Neuronal stem cell (in vitro differentiated cells): ENCODE measurements around the gene BAZ1B. TPM values are rescaled to one million over a fixed set of nuclear protein-coding genes. Genes with fewer than 3 reads are reported as not detected.
A peak's percentile ranks its signal among the peaks of the same experiment; 100 is the strongest.

Experiments
- DNase-seq: peaks from one replicate; pipeline ENCODE4 v3.0.0-alpha.2; 2013; ENCODE audit warnings: low spot score
- H2AFZ ChIP-seq: one replicate; pipeline ENCODE4 v1.6.1; 2013; ENCODE audit warnings: mild to moderate bottlenecking, low read length, inconsistent platforms
- H2AK5ac ChIP-seq: 2 replicates; pipeline ENCODE4 v1.6.1; 2013; ENCODE audit warnings: low read depth, mild to moderate bottlenecking, inconsistent platforms, low read length, moderate library complexity, mixed read lengths
- H2BK120ac ChIP-seq: 2 replicates; pipeline ENCODE4 v1.6.1; 2013; ENCODE audit warnings: low read depth, mild to moderate bottlenecking, inconsistent platforms, low read length, moderate library complexity, mixed read lengths
- H2BK12ac ChIP-seq: one replicate; pipeline ENCODE4 v1.6.1; 2013; ENCODE audit warnings: low read length, inconsistent platforms
- H2BK15ac ChIP-seq: 2 replicates; pipeline ENCODE4 v1.6.1; 2013; ENCODE audit warnings: mild to moderate bottlenecking, low read length, inconsistent platforms, mixed read lengths
- H2BK5ac ChIP-seq: one replicate; pipeline ENCODE4 v1.6.1; 2013; ENCODE audit warnings: inconsistent platforms, mild to moderate bottlenecking, low read length, moderate library complexity
- H3K14ac ChIP-seq: one replicate; pipeline ENCODE4 v1.6.1; 2013; ENCODE audit warnings: low read length, inconsistent platforms
- H3K18ac ChIP-seq: 2 replicates; pipeline ENCODE4 v1.6.1; 2013; ENCODE audit warnings: low read length, inconsistent platforms
- H3K23ac ChIP-seq: 2 replicates; pipeline ENCODE4 v1.6.1; 2013; ENCODE audit warnings: low read depth, mild to moderate bottlenecking, mixed read lengths, low read length, inconsistent platforms; ENCODE audit not compliant: poor library complexity
- H3K27ac ChIP-seq: replicated peaks from 3 replicates; pipeline ENCODE4 v1.5.1; 2013; ENCODE audit warnings: low read length, inconsistent platforms
- H3K27me3 ChIP-seq, 3 experiments: 2 replicates each; pipeline ENCODE4 v1.6.1; 2013; ENCODE audit warnings: low read length in 3 of 3, mild to moderate bottlenecking in 2 of 3, inconsistent platforms in 1 of 3, low read depth in 1 of 3, mixed read lengths in 1 of 3, moderate library complexity in 1 of 3; ENCODE audit not compliant: control insufficient read depth in 3 of 3, insufficient read depth in 3 of 3
- H3K36me3 ChIP-seq, 2 donors: replicated peaks in 1 of 2; 2 replicates each; pipeline ENCODE4 v1.6.1; 2013; ENCODE audit warnings: low read length in 2 of 2; ENCODE audit not compliant: control insufficient read depth in 2 of 2, insufficient read depth in 2 of 2
- H3K4ac ChIP-seq: 2 replicates; pipeline ENCODE4 v1.6.1; 2013; ENCODE audit warnings: inconsistent platforms, mild to moderate bottlenecking, low read length, moderate library complexity
- H3K4me1 ChIP-seq, 2 donors: 1 replicate in 1 of 2; 2 replicates in 1 of 2; pipeline ENCODE4 v1.6.1; 2013; ENCODE audit warnings: low read length in 2 of 2, low read depth in 1 of 2; ENCODE audit not compliant: control insufficient read depth in 2 of 2, insufficient read depth in 1 of 2
- H3K4me2 ChIP-seq: one replicate; pipeline ENCODE4 v1.6.1; 2013; ENCODE audit warnings: mild to moderate bottlenecking, low read length, inconsistent platforms; ENCODE audit not compliant: insufficient read depth, poor library complexity, severe bottlenecking
- H3K4me3 ChIP-seq, 2 donors: 2 replicates each; pipeline ENCODE4 v1.5.1; 2013; ENCODE audit warnings: low read length in 2 of 2, mild to moderate bottlenecking in 2 of 2, inconsistent platforms in 1 of 2, moderate library complexity in 1 of 2
- H3K79me1 ChIP-seq: one replicate; pipeline ENCODE4 v1.6.1; 2013; ENCODE audit warnings: low read depth, mild to moderate bottlenecking, inconsistent platforms, low read length, moderate library complexity
- H3K9ac ChIP-seq: one replicate; pipeline ENCODE4 v1.6.1; 2013; ENCODE audit warnings: mild to moderate bottlenecking, low read depth, low read length, inconsistent platforms; ENCODE audit not compliant: poor library complexity
- H3K9me3 ChIP-seq, 2 donors: replicated peaks in 1 of 2; 2 replicates each; pipeline versions ENCODE3 to v1.6.1; 2013; ENCODE audit warnings: low read length in 2 of 2, mild to moderate bottlenecking in 2 of 2, inconsistent platforms in 1 of 2, low read depth in 1 of 2, mixed read lengths in 1 of 2, moderate library complexity in 1 of 2; ENCODE audit not compliant: control insufficient read depth in 2 of 2, insufficient read depth in 1 of 2
- H4K8ac ChIP-seq: one replicate; pipeline ENCODE4 v1.6.1; 2013; ENCODE audit warnings: low read depth, mild to moderate bottlenecking, inconsistent platforms, low read length, moderate library complexity
- H4K91ac ChIP-seq: one replicate; pipeline ENCODE4 v1.6.1; 2013; ENCODE audit warnings: low read length, low read depth, mild to moderate bottlenecking, inconsistent platforms; ENCODE audit not compliant: poor library complexity
- WGBS, 2 donors: extraction: QIAGEN DNeasy Blood & Tissue Kit; methylation state at CpG; one replicate each; pipeline ENCODE4 v1.1.7; 2013; ENCODE audit warnings: missing lambda C conversion rate in 2 of 2, mixed read lengths in 1 of 2; ENCODE audit not compliant: insufficient read length in 2 of 2, insufficient replicate concordance in 1 of 2; ENCODE audit errors: extremely low coverage in 2 of 2; 5-methylcytosine and 5-hydroxymethylcytosine counted together
- polyA plus RNA-seq, 2 experiments: library from polyadenylated mRNA; stranded (reverse); fragments of 200-250 nt; gene quantifications; one replicate each; pipeline ENCODE4 v1.2.3, GENCODE V29; 2013

The BAZ1B gene
- 47.6 TPM for polyA plus RNA-seq (2013, experiment 1 of 2)
- polyA plus RNA-seq (2013, experiment 2 of 2), result 47.3 TPM

- Histone ChIP-seq H2BK5ac (peak within 1 kb of the TSS; percentile 93), H3K4me2 (peak within 1 kb of the TSS; percentile 66), H2BK120ac (peak within 1 kb of the TSS; percentile 87), H3K9ac (peak within 1 kb of the TSS; percentile 99), H3K27ac (peak within 1 kb of the TSS; percentile 99), H3K4me1 (peaks cover 2 to 5% of the 10 kb centered on the region in 2 donors), H2BK12ac (no peak within 1 kb of the TSS), H3K18ac (peak within 1 kb of the TSS; percentile 100), H3K36me3 (peaks cover 7 to 30% of the 10 kb centered on the region in 2 donors), H3K14ac (peak within 1 kb of the TSS; percentile 82), H3K27me3 (no peaks in the 10 kb centered on the region), H3K4ac (peak within 1 kb of the TSS; percentile 93), H3K79me1 (peaks cover 2% of the 10 kb centered on the region), H3K23ac (peak within 1 kb of the TSS; percentile 85), H2BK15ac (peak within 1 kb of the TSS; percentile 49), H4K91ac (no peak within 1 kb of the TSS), H3K4me3 (peak within 1 kb of the TSS; percentile 79 to 98), H2AK5ac (peak within 1 kb of the TSS; percentile 75), H4K8ac (peak within 1 kb of the TSS; percentile 65), H2AFZ (peak within 1 kb of the TSS; percentile 88), H3K9me3 (no peaks in the 10 kb centered on the region)
- no CpG with 5 or more reads among the region's 71 CpGs for WGBS, 2 donors
- peak; percentile 97 for DNase-seq
Observed at GRCh38 chr7:73522105-73522872, at the start of gene BAZ1B. Gene BAZ1B, minus strand, starts transcription at chr7:73522293. Its CDS starts 360 bp downstream, at chr7:73521933.

- H3K36me3 ChIP-seq, result peaks cover 43 to 69% of the 10 kb centered on the region in 2 donors
- no peak overlapping the region for H3K14ac ChIP-seq
- H2AK5ac ChIP-seq, result no peak overlapping the region
- H3K4ac ChIP-seq, result no peak overlapping the region
- no CpG with 5 or more reads among the region's 10 CpGs for WGBS, 2 donors
- no peak overlapping the region for H4K91ac ChIP-seq
- H3K27ac ChIP-seq, result no peak overlapping the region
- H2BK12ac ChIP-seq, result no peak overlapping the region
- no peak overlapping the region for H3K9ac ChIP-seq
- DNase-seq, result no peak
- H4K8ac ChIP-seq, result no peak overlapping the region
- no peak overlapping the region for H3K4me3 ChIP-seq
- no peak overlapping the region for H3K4me2 ChIP-seq
- no peak overlapping the region for H2BK5ac ChIP-seq
- H3K23ac ChIP-seq, result no peak overlapping the region
- H3K4me1 ChIP-seq, result no peaks in the 10 kb centered on the region
- no peaks in the 10 kb centered on the region for H3K9me3 ChIP-seq
- H3K27me3 ChIP-seq, result no peaks in the 10 kb centered on the region
- H3K79me1 ChIP-seq, result no peaks in the 10 kb centered on the region
- no peak overlapping the region for H3K18ac ChIP-seq
- no peak overlapping the region for H2BK120ac ChIP-seq
- H2AFZ ChIP-seq, result no peak overlapping the region
- no peak overlapping the region for H2BK15ac ChIP-seq
Observed at GRCh38 chr7:73570977-73571376, 48.9 kb upstream of the BAZ1B start.

- Histone ChIP-seq H3K14ac (no peak overlapping the region), H3K79me1 (no peaks in the 10 kb centered on the region), H3K4me2 (no peak overlapping the region), H3K18ac (no peak overlapping the region), H3K9ac (no peak overlapping the region), H3K4me1 (no peaks in the 10 kb centered on the region), H4K91ac (no peak overlapping the region), H3K23ac (no peak overlapping the region), H2BK12ac (no peak overlapping the region), H2AFZ (no peak overlapping the region), H3K4me3 (no peak overlapping the region), H2BK15ac (no peak overlapping the region), H2AK5ac (no peak overlapping the region), H2BK5ac (no peak overlapping the region), H3K36me3 (peaks cover 43 to 64% of the 10 kb centered on the region in 2 donors), H3K27ac (no peak overlapping the region), H2BK120ac (no peak overlapping the region), H3K9me3 (no peaks in the 10 kb centered on the region), H3K4ac (no peak overlapping the region), H3K27me3 (no peaks in the 10 kb centered on the region), H4K8ac (no peak overlapping the region)
- no peak for DNase-seq
- no CpG with 5 or more reads among the region's 22 CpGs for WGBS, 2 donors
Observed at GRCh38 chr7:73570521-73570920, 48.4 kb upstream of the BAZ1B start.

GRCh38 chr7:73569042-73569608, 47.0 kb upstream of the BAZ1B start:
- Histone ChIP-seq H3K9me3 (no peaks in the 10 kb centered on the region), H4K8ac (no peak overlapping the region), H2BK120ac (no peak overlapping the region), H2BK15ac (no peak overlapping the region), H3K9ac (no peak overlapping the region), H3K18ac (no peak overlapping the region), H3K79me1 (no peaks in the 10 kb centered on the region), H3K4ac (no peak overlapping the region), H2BK5ac (no peak overlapping the region), H4K91ac (no peak overlapping the region), H3K4me1 (no peaks in the 10 kb centered on the region), H3K14ac (no peak overlapping the region), H2AFZ (no peak overlapping the region), H2AK5ac (no peak overlapping the region), H3K23ac (no peak overlapping the region), H3K4me3 (no peak overlapping the region), H3K27ac (no peak overlapping the region), H2BK12ac (no peak overlapping the region), H3K36me3 (peaks cover 36 to 53% of the 10 kb centered on the region in 2 donors), H3K4me2 (no peak overlapping the region), H3K27me3 (no peaks in the 10 kb centered on the region)
- DNase-seq, result no peak
- 100% methylated on average over 2 of the region's 5 CpGs; no CpG with 5 or more reads in 1 of the 2 donors for WGBS, 2 donors
